Measurements from ENCODE around the gene SCN4B.

- TF ChIP-seq EZH2 (IDR thresholded peaks at IDR 0.05; ENCODE audit: low read depth) (no peak), CTCF (conservative IDR thresholded peaks at IDR 0.05) (no peak)
These were observed 14.0 kb upstream of the SCN4B start for GRCh38 chr11:118166641-118167040.

All from PC-9 (cell line).